Measurements from ENCODE around the gene MACROD1. TPM values are rescaled to one million over a fixed set of nuclear protein-coding genes. Genes with fewer than 3 reads are reported as not detected.

MACROD1 gene
- total and polyA plus RNA-seq, 2 of the 13 experiments (the other 11 are each of a cell fraction or from before 2014, with no cell fraction given) = 23.1 to 34.5 TPM

- in situ Hi-C loops (cut with HindIII; ENCODE audit: extremely low pct_ligation_motif_present, low pct_unique_long_range_greater_than_20kb) (no loop called here), intact Hi-C loops (cut with micrococcal nuclease; ENCODE audit: unreplicated experiment) (no loop called here)
- H3K79me2 ChIP-seq (ENCODE audit: insufficient read depth, low read length) = peaks cover 8% of the 10 kb centered on the region
- no peaks in the 10 kb centered on the region for H3K9me3 ChIP-seq (ENCODE audit: low read length)
- no TSS peak for BruUV-seq (replicated peaks)
- peak overlapping the region; percentile 31 for H3K4me2 ChIP-seq (ENCODE audit: low read depth, low read length)
- no peak overlapping the region for H2AFZ ChIP-seq (ENCODE audit: low read length)
- no peak overlapping the region for H3K27ac ChIP-seq (ENCODE audit: extremely low read length, insufficient read depth, low read length)
- peaks cover 0 to 1% of the 10 kb centered on the region in 2 experiments; a peak in 2 of 5 replicates for H3K27me3 ChIP-seq (ENCODE audit: control insufficient read depth in 1 of 2, insufficient read depth in 2 of 2, low read length in 2 of 2)
- DNase-seq (ENCODE audit: low spot score) (peak; percentile 48), ATAC-seq (no peak), FAIRE-seq (no peak)
- ChIA-PET CTCF (ENCODE audit: low intra/inter-chr PET ratio, low total read pairs) (no interaction called here), POLR2A (interaction anchor here (0.9 kb wide), 1 partner anchor 28 kb away, joined by 3 read pairs; no protein-coding TSS in a partner anchor)
- H3K4me1 ChIP-seq (ENCODE audit: insufficient read depth, low read length) = peaks cover 30% of the 10 kb centered on the region
- no peak overlapping the region for H3K9ac ChIP-seq (ENCODE audit: insufficient read depth, low read depth, low read length)
- peaks cover 0 to 1% of the 10 kb centered on the region in 2 experiments; a peak in 1 of 5 replicates for H3K36me3 ChIP-seq (replicated peaks in 1 of 2; ENCODE audit: control insufficient read depth in 1 of 2, insufficient read depth in 2 of 2, low read length in 2 of 2)
- WGBS (ENCODE audit: low lambda C conversion rate) = 11% methylated on average over 5 of the region's 5 CpGs
- H3K4me3 ChIP-seq (replicated peaks in 1 of 3; ENCODE audit: insufficient read depth in 1 of 3, low read depth in 2 of 3, low read length in 3 of 3) = peak overlapping the region in 1 of 3 experiments; percentile 10; a peak in 1 of 6 replicates
- H4K20me1 ChIP-seq (ENCODE audit: insufficient read depth, low read length) = peaks cover 1% of the 10 kb centered on the region; the same call in 1 of the 2 replicates
- TF ChIP-seq TFAP4 (IDR thresholded peaks at IDR 0.05; ENCODE audit: borderline replicate concordance, low read depth) (no peak), ZKSCAN1 (IDR thresholded peaks at IDR 0.05; ENCODE audit: low read length) (no peak), ATF4 (CRISPR knock-in tag; IDR thresholded peaks at IDR 0.05) (0 out of 4 replicates have a peak, but pooled peaks of 1 of the 2 experiments have one; percentile 20), BHLHE40 (IDR thresholded peaks at IDR 0.05; ENCODE audit: low read length) (no peak), ZNF816 (CRISPR knock-in tag; IDR thresholded peaks at IDR 0.05; ENCODE audit: borderline replicate concordance) (no peak), BRCA1 (CRISPR knock-in tag; IDR thresholded peaks at IDR 0.05) (no peak), ZNF549 (CRISPR knock-in tag; IDR thresholded peaks at IDR 0.05) (no peak), JUND (CRISPR knock-in tag; IDR thresholded peaks at IDR 0.05) (no peak), NONO (IDR thresholded peaks at IDR 0.05) (no peak), NONO (CRISPR knock-in tag; conservative IDR thresholded peaks at IDR 0.05) (no peak), RERE (CRISPR knock-in tag; IDR thresholded peaks at IDR 0.05; ENCODE audit: low read depth) (no peak), MTF1 (CRISPR knock-in tag; IDR thresholded peaks at IDR 0.05) (no peak), ZBTB46 (CRISPR knock-in tag; IDR thresholded peaks at IDR 0.05; ENCODE audit: borderline replicate concordance) (no peak), SMYD3 (CRISPR knock-in tag; IDR thresholded peaks at IDR 0.05) (no peak), TEAD3 (CRISPR knock-in tag; optimal IDR thresholded peaks at IDR 0.05; ENCODE audit: borderline replicate concordance) (no peak), HNF4A (CRISPR knock-in tag; IDR thresholded peaks at IDR 0.05) (peak; percentile 35; the same call in 1 of the 2 replicates)
These were observed 195.0 kb downstream of the MACROD1 start for GRCh38 chr11:63970902-63971301.

Measured in HepG2 (cell line).